K562 (cell line): Measurements from ENCODE around the gene MAP2. TPM values are rescaled to one million over a fixed set of nuclear protein-coding genes. Genes with fewer than 3 reads are reported as not detected.

Experiments
- ATAC-seq: fragments of 200-7000 bp; cut with Tn5 transposase; 3 replicates; pipeline ENCODE4 v1.9.1; 2020; ENCODE audit warnings: moderate library complexity
- BruUV-seq: library from RNA; stranded (reverse); fragments of 400-500 nt; replicated peaks from 2 replicates; lab custom pipeline; 2021; lab: Mats Ljungman, UMichigan
- CTCF ChIA-PET: fragments of 300-600 bp; formaldehyde crosslinking; extraction: SDS; loops from one replicate; lab custom pipeline; 2021; ENCODE audit warnings: low intra/inter-chr PET ratio; lab: Yijun Ruan, JAX
- POLR2A ChIA-PET: fragments of 300-600, 350-650 bp; sonication (Branson Sonifier 250); formaldehyde crosslinking; extraction: SDS; loops from one replicate; lab custom pipeline; 2021; ENCODE audit warnings: antibody characterized with exemption, inconsistent platforms; lab: Yijun Ruan, JAX
- DNase-seq, 4 experiments: peaks; one replicate each; pipeline versions ENCODE4 v3.0.0 to v3.0.0-alpha.2; 2011 to 2018; ENCODE audit warnings: low spot score in 3 of 4, mixed read lengths in 3 of 4; ENCODE audit errors: extremely low read depth in 1 of 4
- FAIRE-seq: peaks from 2 replicates; lab custom pipeline; 2011; peaks lifted over from hg19 to GRCh38; lab: Jason Lieb, UNC
- H2AFZ ChIP-seq: 2 replicates; pipeline ENCODE4 v1.6.0; 2011; ENCODE audit warnings: low read depth, low read length, control low read depth, inconsistent platforms
- H3K27ac ChIP-seq: fragments of 200-600 bp; 3 replicates; pipeline ENCODE4 v1.8.0; 2011; ENCODE audit warnings: low read depth, mild to moderate bottlenecking, control low read depth, inconsistent platforms, low read length, moderate library complexity, mixed read lengths; ENCODE audit errors: extremely low read depth
- H3K27me3 ChIP-seq, 2 experiments: fragments of 300-600 bp in 1 of 2; 2 replicates in 1 of 2; 3 replicates in 1 of 2; pipeline versions ENCODE4 v1.6.0 to v1.8.0; 2011; ENCODE audit warnings: inconsistent platforms in 2 of 2, low read length in 2 of 2, mild to moderate bottlenecking in 1 of 2, mixed read lengths in 1 of 2, moderate library complexity in 1 of 2; ENCODE audit not compliant: control insufficient read depth in 2 of 2, insufficient read depth in 2 of 2
- H3K36me3 ChIP-seq: fragments of 300-600 bp; 3 replicates; pipeline ENCODE4 v1.8.0; 2011; ENCODE audit warnings: mild to moderate bottlenecking, low read length, inconsistent platforms; ENCODE audit not compliant: control insufficient read depth, insufficient read depth
- H3K4me1 ChIP-seq, 2 experiments: fragments of 200-600 bp in 1 of 2; replicated peaks in 1 of 2; 2 replicates in 1 of 2; 3 replicates in 1 of 2; pipeline versions ENCODE4 v1.5.1 to v1.8.0; 2011; ENCODE audit warnings: inconsistent platforms in 2 of 2, low read length in 2 of 2, mild to moderate bottlenecking in 1 of 2, mixed read lengths in 1 of 2, moderate library complexity in 1 of 2; ENCODE audit not compliant: control insufficient read depth in 2 of 2, insufficient read depth in 2 of 2
- H3K4me2 ChIP-seq: 2 replicates; pipeline ENCODE4 v1.6.1; 2011; ENCODE audit warnings: low read length, control low read depth, inconsistent platforms, mixed read lengths; ENCODE audit not compliant: insufficient read depth
- H3K4me3 ChIP-seq: fragments of 200-600 bp; sonication (generic), shearing (Covaris generic); 2 replicates; pipeline ENCODE4 v1.5.1; 2016; ENCODE audit warnings: control low read depth, inconsistent platforms
- H3K79me2 ChIP-seq: fragments of 200-600 bp; 3 replicates; pipeline ENCODE4 v1.8.0; 2011; ENCODE audit warnings: low read length, inconsistent platforms; ENCODE audit not compliant: control insufficient read depth, insufficient read depth
- H3K9ac ChIP-seq, 2 experiments: 2 replicates each; pipeline versions ENCODE4 v1.6.0 to v1.6.1; 2011; ENCODE audit warnings: low read depth in 2 of 2, low read length in 2 of 2, control low read depth in 1 of 2, inconsistent platforms in 1 of 2, mild to moderate bottlenecking in 1 of 2, mixed read lengths in 1 of 2; ENCODE audit not compliant: insufficient read depth in 1 of 2
- H3K9me1 ChIP-seq: one replicate; pipeline ENCODE4 v1.6.0; 2011; ENCODE audit warnings: inconsistent platforms, mild to moderate bottlenecking, low read length, moderate library complexity; ENCODE audit not compliant: control insufficient read depth, insufficient read depth
- H3K9me3 ChIP-seq: replicated peaks from 2 replicates; pipeline ENCODE4 v1.5.1; 2011; ENCODE audit warnings: low read depth, low read length, inconsistent platforms; ENCODE audit not compliant: control insufficient read depth, insufficient read depth
- H4K20me1 ChIP-seq: replicated peaks from 2 replicates; pipeline ENCODE4 v1.6.1; 2011; ENCODE audit warnings: low read length, inconsistent platforms, mixed read lengths; ENCODE audit not compliant: control insufficient read depth, insufficient read depth
- CCNT2 ChIP-seq: IDR thresholded peaks from 2 replicates; pipeline ENCODE4 v1.6.1; 2011; ENCODE audit warnings: borderline replicate concordance, low read depth, mild to moderate bottlenecking, moderate library complexity, mixed read lengths, low read length; ENCODE audit not compliant: insufficient read length; ENCODE audit errors: extremely low read depth
- CTBP1 ChIP-seq: fragments of 450-650 bp; IDR thresholded peaks from 2 replicates; pipeline ENCODE4 v1.6.1; 2016; ENCODE audit warnings: borderline replicate concordance
- DEAF1 ChIP-seq: fragments of 450-650 bp; formaldehyde crosslinking; IDR thresholded peaks from 2 replicates; pipeline ENCODE4 v1.4.0; 2020; ENCODE audit warnings: mild to moderate bottlenecking, moderate library complexity
- E2F4 ChIP-seq: sonication (generic); formaldehyde crosslinking; IDR thresholded peaks from 2 replicates; pipeline ENCODE4 v1.8.0; 2022; ENCODE audit warnings: mild to moderate bottlenecking, low read depth, missing genetic modification reagents
- IRF1 ChIP-seq: sonication (generic); formaldehyde crosslinking; IDR thresholded peaks from 2 replicates; pipeline ENCODE4 v1.8.0; 2022; ENCODE audit warnings: missing genetic modification reagents, mild to moderate bottlenecking, borderline replicate concordance
- KAT8 ChIP-seq: fragments of 450-650 bp; IDR thresholded peaks from 2 replicates; pipeline ENCODE4 v1.6.1; 2016; ENCODE audit warnings: low read depth, mild to moderate bottlenecking
- LARP7 ChIP-seq: fragments of 450-650 bp; IDR thresholded peaks from 2 replicates; pipeline ENCODE4 v1.6.1; 2016
- MAFK ChIP-seq: IDR thresholded peaks from 2 replicates; pipeline ENCODE4 v1.6.1; 2011; ENCODE audit warnings: low read length, improper control_type of control experiment
- MITF ChIP-seq: IDR thresholded peaks from 2 replicates; pipeline ENCODE4 v1.6.1; 2014; ENCODE audit warnings: antibody characterized with exemption
- RNF2 ChIP-seq: sonication (generic); IDR thresholded peaks from 2 replicates; pipeline ENCODE4 v1.6.1; 2016
- SIRT6 ChIP-seq: IDR thresholded peaks from one replicate; pipeline ENCODE4 v1.6.1; 2012; ENCODE audit warnings: low read depth, mild to moderate bottlenecking, control low read depth, inconsistent platforms, low read length, moderate library complexity
- SIX5 ChIP-seq, 2 experiments: IDR thresholded peaks; 2 replicates each; pipeline ENCODE4 v1.6.1; 2011; ENCODE audit warnings: low read length in 2 of 2, borderline replicate concordance in 1 of 2, low read depth in 1 of 2, mild to moderate bottlenecking in 1 of 2, moderate library complexity in 1 of 2; ENCODE audit not compliant: insufficient read depth in 1 of 2
- SRF ChIP-seq, 2 experiments: fragments of 250-450, 450-650 bp in 1 of 2; sonication (Bioruptor Pico) in 1 of 2; sonication (generic) in 1 of 2; formaldehyde crosslinking; IDR thresholded peaks; 2 replicates each; pipeline versions ENCODE4 v1.5.0 to v1.5.1; 2020 to 2022; ENCODE audit warnings: mild to moderate bottlenecking in 1 of 2, missing genetic modification reagents in 1 of 2
- THRAP3 ChIP-seq: fragments of 450-650 bp; IDR thresholded peaks from 2 replicates; pipeline ENCODE4 v1.6.1; 2016; ENCODE audit warnings: mild to moderate bottlenecking, inconsistent platforms, borderline replicate concordance
- ZNF408 ChIP-seq: fragments of 250-450 bp; sonication (Bioruptor Pico); IDR thresholded peaks from 2 replicates; pipeline ENCODE4 v1.4.0; 2020; ENCODE audit warnings: low read depth, mild to moderate bottlenecking, moderate library complexity
- whole genome bisulfite sequencing: fragments of 100-300 bp; shearing (Covaris generic); methylation state at CpG from one replicate; pipeline ENCODE4 v1.1.6; 2016; ENCODE audit warnings: low coverage, mixed read lengths; ENCODE audit not compliant: insufficient coverage; ENCODE audit errors: missing lambda C conversion rate; 5-methylcytosine and 5-hydroxymethylcytosine counted together
- in situ Hi-C: fragments of 300-500 bp; cut with MboI; formaldehyde crosslinking; loops from 4 replicates; pipeline ENCODE4 v1.15.0; 2018; ENCODE audit warnings: inconsistent platforms, mixed read lengths
- intact Hi-C: fragments of 100-400 bp; cut with micrococcal nuclease; formaldehyde crosslinking; loops from 2 replicates; pipeline ENCODE4 v1.14.2; 2022
- polyA plus RNA-seq, 8 experiments: library from polyadenylated mRNA; depleted of rRNA in 4 of 8; stranded (reverse) in 5 of 8; unstranded in 3 of 8; fragments of >200 nt; fragmentation: Nextera tagmentation in 2 of 8; fragmentation: Illumina TruSeq in 1 of 8; extraction: Ambion mirVana in 2 of 8; extraction: Trizol in 1 of 8; gene quantifications; 2 replicates each; pipeline versions ENCODE4 v1.2.1 to v1.2.3, GENCODE V29; 2011 to 2014; ENCODE audit warnings: inconsistent platforms in 1 of 8, missing spikeins in 1 of 8
- total RNA-seq, 7 experiments: library from RNA; depleted of rRNA in 6 of 7; stranded (reverse); fragments of >200 nt in 6 of 7; fragmentation: Illumina TruSeq in 2 of 7; extraction: Trizol in 2 of 7; gene quantifications; 2 replicates each; pipeline versions ENCODE4 v1.2.1 to v1.2.3, GENCODE V29; 2011 to 2021; ENCODE audit warnings: low replicate concordance in 1 of 7

The MAP2 gene
- total and polyA plus RNA-seq, 9 of the 15 experiments (the other 6 are each of a cell fraction or from before 2014, with no cell fraction given) = 0.13 TPM; not detected in 8

GRCh38 chr2:209681201-209681735, 257.4 kb downstream of the MAP2 start (continued):
- TF ChIP-seq SIRT6 = no peak
- TF ChIP-seq MITF = no peak
- no peak for TF ChIP-seq SIX5 (IDR thresholded peaks at IDR 0.05; ENCODE audit: borderline replicate concordance in 1 of 2, insufficient read depth in 1 of 2, low read depth in 1 of 2, low read length in 2 of 2)
- no peak for TF ChIP-seq RNF2
- TF ChIP-seq ZNF408 = no peak
- TF ChIP-seq, all 486 proteins: peak for 0

GRCh38 chr2:209682646-209683045, 258.8 kb downstream of the MAP2 start:
- BruUV-seq = no TSS peak
- H3K27me3 ChIP-seq = no peaks in the 10 kb centered on the region
- no peak for FAIRE-seq
- TF ChIP-seq LARP7 = no peak
- no peak for TF ChIP-seq MAFK
- no peak for TF ChIP-seq KAT8
- no peak for TF ChIP-seq E2F4 (CRISPR knock-in tag)
- no peak for TF ChIP-seq CCNT2
- TF ChIP-seq DEAF1 (CRISPR knock-in tag) = no peak
- TF ChIP-seq IRF1 (CRISPR knock-in tag) = no peak
- TF ChIP-seq CTBP1 = no peak
- no peak for TF ChIP-seq SRF (CRISPR knock-in tag; IDR thresholded peaks at IDR 0.05)
- TF ChIP-seq THRAP3 = no peak

More at GRCh38 chr2:209682646-209683045, 258.8 kb downstream of the MAP2 start:
- POLR2A ChIA-PET = no interaction called here
- in situ Hi-C loops = no loop called here
- Histone ChIP-seq H3K9ac (no peak overlapping the region), H3K36me3 (no peaks in the 10 kb centered on the region), H3K4me2 (no peak overlapping the region), H3K79me2 (no peaks in the 10 kb centered on the region), H3K4me1 (no peaks in the 10 kb centered on the region), H3K9me1 (no peaks in the 10 kb centered on the region), H3K4me3 (no peak overlapping the region), H3K9me3 (no peaks in the 10 kb centered on the region), H4K20me1 (no peaks in the 10 kb centered on the region), H3K27ac (no peak overlapping the region), H2AFZ (no peak overlapping the region)
- DNase-seq (no peak), ATAC-seq (no peak)
- intact Hi-C loops = no loop called here
- CTCF ChIA-PET = no interaction called here
- WGBS = 0% methylated on average over 4 of the region's 4 CpGs
